ENCODE results near the gene GNAI1.
"Not testable (repeated sequence)": the region's sequence is repeated elsewhere in the genome, so short reads cannot be mapped to it uniquely, and the experiment has no call there.

Gene GNAI1

GRCh38 chr7:80133361-80134114 lies 1.1 kb upstream of the GNAI1 start:
- no peak for DNase-seq

- no peak for DNase-seq
Observed at GRCh38 chr7:80134115-80134535, 506 bp upstream of the GNAI1 start.

GRCh38 chr7:80135309-80136104 lies 876 bp downstream of the GNAI1 start:
- peak; percentile 18 for DNase-seq

DNA sequence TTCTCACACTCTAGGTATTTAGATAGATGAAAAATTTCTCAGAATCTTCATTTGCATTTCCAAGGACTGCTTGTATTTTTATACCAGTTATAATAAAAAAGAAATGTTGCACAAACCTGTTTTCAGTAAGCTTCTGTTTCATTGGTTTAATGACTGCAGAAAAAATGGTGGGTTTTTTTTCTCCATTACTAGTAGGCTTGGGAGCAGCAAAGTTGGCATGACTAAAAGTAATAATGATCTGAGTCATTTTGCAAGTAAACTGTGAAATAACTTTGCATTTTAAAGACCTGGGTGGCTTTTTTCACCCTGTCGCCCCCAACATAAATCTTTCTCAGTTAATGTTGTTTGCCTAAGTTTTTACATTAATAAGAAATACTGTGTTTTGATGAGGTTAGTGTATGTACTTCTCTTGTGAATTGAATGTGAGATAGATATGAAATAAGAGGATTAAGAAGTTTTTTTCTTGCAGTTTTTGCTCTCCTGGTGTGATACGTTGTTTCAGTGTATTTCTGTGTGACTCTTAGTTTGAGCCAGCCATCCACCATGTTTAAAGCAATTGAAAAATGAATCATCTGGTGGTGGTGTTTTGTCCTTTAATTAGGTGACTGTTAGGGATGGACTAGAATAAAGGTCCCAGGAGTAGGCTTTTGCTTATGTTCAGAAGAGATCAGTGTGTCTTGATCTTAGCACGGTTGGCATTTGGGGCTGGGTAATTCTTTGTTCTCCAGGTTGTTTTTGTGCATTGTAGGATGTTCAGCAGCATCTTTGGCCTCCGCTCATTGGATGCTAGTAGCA lies 1.8 kb downstream of the GNAI1 start:
- no peak for DNase-seq

GRCh38 chr7:80137410-80137809 lies 2.8 kb downstream of the GNAI1 start:
- DNase-seq: no peak

GRCh38 chr7:80139236-80139635 lies 4.6 kb downstream of the GNAI1 start:
- DNase-seq: no peak

DNA sequence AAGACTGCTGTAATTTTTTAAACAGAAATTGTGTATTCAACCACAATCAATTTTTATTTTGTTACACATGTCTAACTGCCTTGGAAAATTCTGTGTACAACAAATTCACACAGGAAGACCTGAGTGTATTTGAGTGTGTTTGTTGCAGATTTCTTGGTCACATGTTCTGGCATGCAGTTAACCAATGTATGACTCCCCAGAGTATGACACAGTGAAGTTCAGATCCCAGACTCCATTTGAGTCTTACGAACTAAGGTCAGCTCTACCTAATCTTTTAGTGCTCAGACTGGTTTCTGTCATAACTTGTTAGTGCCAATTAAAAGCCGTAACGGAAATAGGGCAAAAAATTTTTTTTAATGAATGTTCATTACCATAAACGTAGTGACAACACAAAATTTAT lies 5.8 kb downstream of the GNAI1 start:
- no peak for DNase-seq

- no peak for DNase-seq
Observed at GRCh38 chr7:80141376-80141775, 6.7 kb downstream of the GNAI1 start.

DNA sequence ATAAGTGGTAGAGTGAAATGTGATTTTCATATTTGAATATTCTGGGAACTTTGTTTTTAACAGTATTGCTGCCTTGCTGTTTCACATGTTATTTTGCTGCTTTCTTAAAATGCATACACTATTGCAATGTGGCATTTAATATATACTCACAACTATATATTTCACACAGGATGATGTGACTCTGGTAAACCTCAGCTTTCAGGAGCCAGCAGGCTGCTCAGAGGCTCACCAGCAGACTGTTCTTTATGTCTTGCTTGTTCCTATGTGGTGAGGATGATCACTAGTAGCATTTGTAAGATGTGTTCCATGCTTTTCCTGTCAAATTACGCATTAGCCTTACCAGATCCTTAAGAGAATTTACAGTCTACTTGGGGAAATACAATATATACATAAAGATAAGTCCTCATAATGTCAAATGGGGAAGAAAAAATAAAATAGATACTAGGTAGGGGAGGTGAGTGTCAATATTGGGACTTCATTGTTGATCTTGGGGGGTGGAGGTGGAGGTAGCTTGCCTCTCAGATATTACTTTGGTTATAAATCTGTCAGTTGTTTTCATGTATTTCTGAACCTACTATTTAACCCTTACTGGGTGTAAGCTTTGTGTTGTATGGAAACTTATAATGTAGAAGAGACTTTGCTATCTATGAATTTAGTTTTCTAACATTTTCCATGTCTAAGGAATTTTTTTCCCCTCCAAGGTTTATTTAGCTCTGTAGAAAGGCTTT lies 8.4 kb downstream of the GNAI1 start:
- no peak for DNase-seq

DNA sequence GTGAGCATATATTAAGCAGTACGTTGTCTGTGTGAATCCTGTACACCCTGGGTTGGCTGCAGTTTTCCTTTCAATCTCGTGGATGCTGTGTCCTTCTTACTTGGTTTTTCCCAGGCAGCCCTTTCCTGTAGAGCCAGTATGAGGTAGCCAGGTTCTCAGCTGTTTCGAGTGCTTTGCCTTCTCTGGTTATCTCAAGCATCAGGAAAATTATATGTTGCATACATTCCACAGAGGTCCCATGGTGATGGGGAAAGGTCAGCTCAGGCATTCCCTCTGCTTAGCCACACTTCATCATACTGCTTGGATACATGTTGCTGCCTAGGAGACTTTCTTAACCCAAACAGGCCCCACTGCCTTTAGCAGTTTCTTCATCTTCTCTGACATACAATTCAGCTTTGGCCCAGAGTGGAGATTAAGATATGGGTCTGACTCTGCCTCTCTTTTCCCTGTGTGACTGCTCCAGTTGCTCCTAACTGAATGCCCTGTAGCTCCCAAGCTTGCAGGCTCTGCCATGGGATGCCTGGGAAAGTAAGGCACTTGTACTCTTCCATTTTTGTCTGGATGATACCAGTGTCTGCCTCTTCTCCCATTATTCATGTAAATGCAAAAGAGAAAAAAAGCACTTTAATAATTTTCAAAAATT lies 11.3 kb downstream of the GNAI1 start:
- DNase-seq: no peak

GRCh38 chr7:80146545-80147182 lies 12.0 kb downstream of the GNAI1 start:
- no peak for DNase-seq

GRCh38 chr7:80147543-80148391 lies 13.1 kb downstream of the GNAI1 start:
- no peak for DNase-seq

DNA sequence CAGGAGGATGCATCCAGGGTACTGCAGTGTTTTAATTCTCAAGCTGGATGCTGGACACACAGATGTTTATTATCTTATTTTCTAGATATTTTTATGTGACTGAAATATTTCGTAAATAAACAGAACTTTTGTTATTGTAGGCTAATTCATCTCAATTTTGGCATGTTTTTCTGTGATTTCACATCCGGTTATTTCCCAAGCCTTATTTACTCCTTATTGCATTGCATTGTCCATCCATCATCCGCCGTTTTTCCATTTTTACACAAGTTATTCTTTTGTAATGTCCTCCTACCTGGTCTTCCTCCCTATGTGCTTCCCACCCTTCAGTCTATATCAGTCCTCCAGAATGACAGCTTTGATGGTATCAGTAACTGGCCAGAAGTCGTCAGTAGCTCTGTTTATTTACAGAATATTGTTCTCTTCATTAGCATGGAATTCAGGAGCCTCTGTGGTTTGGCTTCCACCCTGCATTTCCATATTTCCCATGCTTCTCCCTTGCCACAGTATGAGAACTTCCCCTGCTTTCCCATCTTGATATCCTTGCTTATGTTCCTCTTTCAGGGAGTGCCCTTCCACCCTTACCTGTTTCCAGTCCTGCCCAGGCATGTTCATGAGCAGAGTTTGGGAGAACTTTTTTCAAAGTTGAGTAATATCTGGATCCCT lies 16.1 kb downstream of the GNAI1 start:
- DNase-seq: no peak

- DNase-seq: no peak
Observed at GRCh38 chr7:80151274-80151665, 16.6 kb downstream of the GNAI1 start.

DNA sequence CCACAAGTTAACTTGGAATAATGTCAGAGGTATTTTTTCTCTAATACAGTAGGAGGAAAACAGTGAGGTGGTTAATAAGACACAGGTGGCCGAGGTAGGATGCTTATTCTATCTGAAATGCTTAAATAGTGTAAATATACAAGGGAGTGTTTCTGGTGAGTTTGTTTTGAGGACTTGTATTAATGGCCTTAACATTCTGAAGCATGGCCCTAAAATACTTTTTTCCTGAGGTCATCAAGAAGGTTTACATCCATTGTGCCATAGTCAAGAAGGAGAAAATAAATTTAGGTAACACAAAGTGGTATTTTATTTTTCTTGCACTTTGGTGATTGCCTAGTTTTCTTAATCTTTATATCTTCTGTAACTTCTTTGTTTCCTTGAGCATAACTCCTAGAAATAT lies 18.8 kb downstream of the GNAI1 start:
- no peak for DNase-seq

DNA sequence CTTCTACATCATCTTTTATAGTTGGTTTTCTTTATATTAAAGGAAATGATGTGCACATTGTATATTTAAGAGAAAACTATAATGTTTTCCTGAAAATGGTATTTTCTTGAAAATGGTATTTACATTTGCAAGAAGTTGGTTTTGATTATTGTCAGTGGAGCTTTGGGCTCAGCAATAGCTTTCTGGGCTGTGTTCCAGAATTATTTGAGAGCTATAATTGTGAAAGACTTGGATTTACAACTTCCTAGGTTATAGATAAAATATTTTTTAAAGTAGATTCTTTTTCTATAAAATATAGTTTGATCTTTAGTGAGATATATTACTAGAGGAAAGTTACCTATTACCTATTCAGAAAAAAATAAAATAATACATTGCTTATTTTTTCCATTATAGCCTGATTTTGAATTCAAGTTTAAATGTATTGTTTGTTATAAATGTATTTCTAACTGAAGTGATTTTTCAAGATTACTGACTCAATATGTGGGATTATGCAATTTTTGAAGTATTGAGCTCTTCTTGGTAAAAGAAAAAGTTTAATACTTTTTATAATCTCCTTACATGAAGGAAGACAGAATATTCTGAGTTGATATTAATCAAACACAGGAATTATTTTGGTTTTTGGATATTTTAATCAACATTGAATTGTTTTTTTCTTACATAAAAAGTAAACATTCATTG lies 20.2 kb downstream of the GNAI1 start:
- DNase-seq: no peak

GRCh38 chr7:80155374-80155773 lies 20.7 kb downstream of the GNAI1 start:
- no peak for DNase-seq

- not testable (repeated sequence) for DNase-seq
Observed at GRCh38 chr7:80157770-80158169, 23.1 kb downstream of the GNAI1 start.

DNA sequence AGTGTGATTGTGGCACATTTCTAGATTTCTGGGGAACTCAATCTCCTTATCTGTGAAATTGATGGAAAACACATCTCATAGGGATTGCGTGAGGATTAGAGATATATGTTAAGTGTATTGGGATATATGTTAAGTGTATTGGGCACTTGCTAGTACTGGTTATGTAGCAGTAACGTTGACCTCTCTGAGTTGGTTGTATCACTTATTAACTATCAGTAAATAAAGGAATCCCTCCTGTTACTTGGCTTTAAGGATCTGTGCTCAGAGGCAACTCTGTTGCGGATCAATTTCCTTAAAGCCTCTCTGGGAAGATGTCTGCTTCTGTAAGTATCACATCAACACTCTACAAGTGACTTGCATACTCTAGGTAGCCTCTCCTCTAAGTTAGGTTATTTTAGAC lies 25.2 kb downstream of the GNAI1 start:
- DNase-seq: no peak

- DNase-seq: no peak
Observed at GRCh38 chr7:80161466-80161865, 26.8 kb downstream of the GNAI1 start.

All from activated T-cell treated with anti-CD3 and anti-CD28 coated beads, Interleukin-2, amount 50 U/mL, for 1 hour (primary cell).